Measurements from ENCODE around the gene TMEM239. TPM values are rescaled to one million over a fixed set of nuclear protein-coding genes. Genes with fewer than 3 reads are reported as not detected.

The TMEM239 gene
- total RNA-seq, 1 donor from 2014 or later: not detected

DNA sequence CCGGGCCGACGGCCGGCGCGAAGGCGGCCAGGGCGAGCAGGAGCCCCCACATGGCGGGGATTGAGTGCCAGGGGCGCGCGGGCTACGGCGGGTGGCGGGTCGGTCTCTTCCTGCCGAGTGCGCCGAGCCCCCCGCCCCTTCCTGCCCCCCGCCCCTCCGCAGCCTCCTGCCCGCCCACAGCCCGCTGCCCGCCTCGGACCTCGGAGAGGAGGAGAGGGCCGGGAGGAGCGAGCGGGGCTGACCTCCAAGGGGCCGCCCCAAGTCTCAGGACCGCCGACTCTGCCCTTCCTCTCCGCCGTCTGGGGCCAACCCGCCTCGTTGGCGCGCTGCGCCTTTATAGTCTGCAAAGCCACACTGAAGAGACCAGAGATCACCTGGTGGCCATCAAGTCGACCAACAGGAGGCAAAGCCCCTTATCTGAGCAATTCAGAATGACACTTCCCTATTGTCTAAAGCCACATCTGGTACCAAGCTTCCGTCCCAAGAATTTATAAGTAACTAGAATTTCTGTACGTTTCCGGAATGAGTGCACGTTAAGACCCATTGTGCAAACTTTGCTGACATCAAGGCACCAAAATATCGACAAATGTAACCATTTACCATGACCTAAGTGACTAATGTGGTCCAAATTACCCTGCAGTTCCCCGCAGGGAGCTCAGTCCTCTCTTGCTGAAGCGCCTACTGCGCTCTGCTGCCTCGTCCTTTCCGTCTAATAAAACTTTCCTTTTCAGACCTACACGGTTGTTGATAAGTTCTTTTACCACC lies 15.5 kb upstream of the TMEM239 start, which contains the start of gene CPXM1:
Gene CPXM1, minus strand, starts transcription at position 107 of the 765 bp plus-strand sequence. Its CDS starts 55 bp downstream, at position 52.
- peaks cover 100% of the 10 kb centered on the region for H3K27me3 ChIP-seq (ENCODE audit: low read depth)
- peak within 1 kb of the TSS; percentile 56 for H3K4me3 ChIP-seq
- no peaks in the 10 kb centered on the region for H3K9me3 ChIP-seq (replicated peaks)
- H3K27ac ChIP-seq (replicated peaks): no peak within 1 kb of the TSS
- TF ChIP-seq, protein P1, sequence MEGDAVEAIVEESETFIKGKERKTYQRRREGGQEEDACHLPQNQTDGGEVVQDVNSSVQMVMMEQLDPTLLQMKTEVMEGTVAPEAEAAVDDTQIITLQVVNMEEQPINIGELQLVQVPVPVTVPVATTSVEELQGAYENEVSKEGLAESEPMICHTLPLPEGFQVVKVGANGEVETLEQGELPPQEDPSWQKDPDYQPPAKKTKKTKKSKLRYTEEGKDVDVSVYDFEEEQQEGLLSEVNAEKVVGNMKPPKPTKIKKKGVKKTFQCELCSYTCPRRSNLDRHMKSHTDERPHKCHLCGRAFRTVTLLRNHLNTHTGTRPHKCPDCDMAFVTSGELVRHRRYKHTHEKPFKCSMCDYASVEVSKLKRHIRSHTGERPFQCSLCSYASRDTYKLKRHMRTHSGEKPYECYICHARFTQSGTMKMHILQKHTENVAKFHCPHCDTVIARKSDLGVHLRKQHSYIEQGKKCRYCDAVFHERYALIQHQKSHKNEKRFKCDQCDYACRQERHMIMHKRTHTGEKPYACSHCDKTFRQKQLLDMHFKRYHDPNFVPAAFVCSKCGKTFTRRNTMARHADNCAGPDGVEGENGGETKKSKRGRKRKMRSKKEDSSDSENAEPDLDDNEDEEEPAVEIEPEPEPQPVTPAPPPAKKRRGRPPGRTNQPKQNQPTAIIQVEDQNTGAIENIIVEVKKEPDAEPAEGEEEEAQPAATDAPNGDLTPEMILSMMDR (IDR thresholded peaks at IDR 0.05; ENCODE audit: borderline replicate concordance): no peak
- no peaks in the 10 kb centered on the region for H3K36me3 ChIP-seq
- intact Hi-C loops (cut with micrococcal nuclease): no loop called here
- peaks cover 27% of the 10 kb centered on the region for H3K4me1 ChIP-seq
- no peak for DNase-seq

DNA sequence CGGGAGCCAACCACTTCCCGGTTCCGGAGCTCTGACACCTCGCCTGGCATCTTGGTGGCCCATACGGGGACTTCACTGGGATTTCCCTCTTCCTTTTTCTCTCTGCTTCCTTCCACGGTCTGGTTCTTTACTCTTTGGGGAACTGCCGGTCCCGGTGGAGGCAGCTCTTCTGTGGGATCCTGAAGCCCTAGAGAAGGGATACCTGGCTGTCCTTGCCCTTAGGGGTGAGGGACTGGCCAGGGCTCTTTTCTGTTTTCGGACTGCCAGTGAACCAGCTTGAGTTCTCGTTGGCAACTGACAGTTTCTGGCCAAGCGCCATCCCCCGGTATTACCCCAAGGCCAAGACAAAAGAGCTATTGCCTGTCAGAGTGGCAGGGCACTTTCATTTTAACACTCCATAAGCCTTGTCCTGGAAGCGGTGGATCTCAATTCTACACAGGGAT lies 14.9 kb upstream of the TMEM239 start:
- H3K4me1 ChIP-seq: peaks cover 27% of the 10 kb centered on the region
- TF ChIP-seq, protein P1 (IDR thresholded peaks at IDR 0.05; ENCODE audit: borderline replicate concordance): no peak
- no peaks in the 10 kb centered on the region for H3K36me3 ChIP-seq
- no peak overlapping the region for H3K27ac ChIP-seq (replicated peaks)
- H3K27me3 ChIP-seq (ENCODE audit: low read depth): peaks cover 100% of the 10 kb centered on the region
- H3K9me3 ChIP-seq (replicated peaks): no peaks in the 10 kb centered on the region
- intact Hi-C loops (cut with micrococcal nuclease): no loop called here
- H3K4me3 ChIP-seq: peak overlapping the region; percentile 56
- no peak for DNase-seq

DNA sequence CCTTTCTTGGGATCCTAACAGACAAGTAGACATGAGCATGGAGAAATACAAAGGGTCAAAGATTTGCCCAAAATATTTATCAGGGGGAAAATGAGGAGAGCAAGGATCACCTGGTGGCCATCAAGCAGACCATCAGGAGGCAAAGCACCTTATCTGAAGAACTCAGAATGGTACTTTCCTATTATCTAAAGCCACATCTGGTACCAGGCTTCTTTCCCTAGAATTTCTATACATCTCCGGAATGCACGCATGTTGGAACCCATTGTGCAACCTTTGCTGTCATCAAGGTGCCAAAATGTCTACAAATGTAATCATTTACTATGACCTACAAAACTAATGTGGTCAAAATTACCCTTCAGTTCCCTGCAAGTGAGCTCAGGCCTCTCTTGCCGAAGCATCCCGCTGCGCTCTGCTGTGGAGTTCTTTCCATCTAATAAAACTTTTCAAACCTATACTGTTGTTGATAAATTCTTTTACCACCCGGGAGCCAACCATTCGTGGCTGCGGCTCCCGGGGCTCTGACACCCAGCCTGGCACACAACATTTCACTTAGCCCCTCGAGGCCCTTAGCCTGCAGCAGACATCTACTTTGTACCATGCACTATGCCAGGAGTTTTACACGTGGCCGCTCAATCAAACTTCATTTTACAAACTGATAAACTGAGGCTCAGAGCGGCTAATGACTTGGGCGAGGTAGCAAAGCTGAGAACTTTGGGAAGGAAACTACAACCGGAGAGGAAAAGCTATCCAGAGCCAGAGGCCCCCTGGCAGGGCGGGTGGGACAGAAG lies 11.9 kb upstream of the TMEM239 start:
- DNase-seq: no peak
- TF ChIP-seq, protein P1 (IDR thresholded peaks at IDR 0.05; ENCODE audit: borderline replicate concordance): no peak
- no peaks in the 10 kb centered on the region for H3K9me3 ChIP-seq (replicated peaks)
- H3K4me3 ChIP-seq: no peak overlapping the region
- peaks cover 100% of the 10 kb centered on the region for H3K27me3 ChIP-seq (ENCODE audit: low read depth)
- no peak overlapping the region for H3K27ac ChIP-seq (replicated peaks)
- intact Hi-C loops (cut with micrococcal nuclease): no loop called here
- H3K36me3 ChIP-seq: no peaks in the 10 kb centered on the region
- H3K4me1 ChIP-seq: peaks cover 27% of the 10 kb centered on the region

DNA sequence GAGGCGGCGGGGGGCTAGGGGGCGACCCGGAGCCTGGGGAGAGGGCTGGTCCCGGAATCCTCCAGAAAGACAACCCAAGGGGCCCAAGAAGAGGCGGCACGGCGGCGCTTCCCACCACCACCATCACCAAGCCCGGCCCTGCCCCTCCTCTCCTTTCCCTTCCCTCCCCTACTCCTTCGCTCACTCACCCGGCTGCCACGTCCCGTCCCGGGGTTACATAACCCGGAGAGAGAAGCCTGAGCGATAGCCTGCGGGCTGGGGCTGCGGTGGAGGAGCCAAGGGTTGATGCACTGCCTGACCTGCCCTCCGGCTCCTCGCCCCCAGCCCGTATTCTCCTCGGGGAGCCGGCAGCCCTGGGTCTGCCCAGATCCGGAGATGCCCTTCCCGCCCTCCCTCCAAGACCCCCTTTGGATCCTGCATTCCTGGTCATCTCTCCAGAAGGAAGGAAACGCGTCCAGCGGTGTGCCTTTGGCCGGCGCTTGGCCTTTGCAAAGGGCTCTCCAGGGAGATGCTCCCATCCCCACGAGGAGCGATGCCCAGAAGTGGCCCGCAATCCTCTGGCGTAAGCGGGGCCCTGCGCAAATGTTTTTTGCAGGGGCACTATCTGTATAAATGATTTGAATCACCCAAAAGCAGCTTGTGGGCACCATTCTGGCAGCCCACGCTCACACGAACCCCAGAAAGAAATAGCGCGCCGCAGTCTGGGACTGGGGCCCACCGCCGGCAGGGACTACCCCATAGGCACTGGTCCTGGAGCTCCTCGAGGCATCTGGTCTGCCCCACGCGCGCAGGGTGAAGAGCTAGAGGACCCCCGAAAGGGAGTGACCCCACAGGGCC lies 11.1 kb upstream of the TMEM239 start:
- Histone ChIP-seq H3K4me3 (no peak overlapping the region), H3K4me1 (peaks cover 19% of the 10 kb centered on the region), H3K9me3 (replicated peaks) (no peaks in the 10 kb centered on the region), H3K27me3 (ENCODE audit: low read depth) (peaks cover 100% of the 10 kb centered on the region), H3K27ac (replicated peaks) (no peak overlapping the region), H3K36me3 (no peaks in the 10 kb centered on the region)
- intact Hi-C loops (cut with micrococcal nuclease): no loop called here
- TF ChIP-seq, protein P1 (IDR thresholded peaks at IDR 0.05; ENCODE audit: borderline replicate concordance): no peak
- DNase-seq: no peak

Data from left ventricle myocardium inferior (tissue), 1 donor.